Stomach (tissue), 9 donors: ENCODE results near the gene KIRREL3. TPM values are rescaled to one million over a fixed set of nuclear protein-coding genes. Genes with fewer than 3 reads are reported as not detected.

ENCODE experiments used
- DNase-seq, 2 donors: peaks; one replicate each; pipeline versions ENCODE4 v3.0.0 to v3.0.0-alpha.2; 2013 to 2019
- H3K27ac ChIP-seq, 5 donors: fragments of 200-600 bp in 4 of 5; sonication (generic) in 4 of 5; one replicate each; pipeline ENCODE4 v1.5.1; 2013 to 2019; ENCODE audit warnings: mild to moderate bottlenecking in 1 of 5, moderate library complexity in 1 of 5
- H3K27me3 ChIP-seq, 3 donors: fragments of 200-600 bp; sonication (generic); one replicate each; pipeline ENCODE4 v1.5.1; 2017 to 2019; ENCODE audit warnings: mixed run types in 1 of 3
- H3K36me3 ChIP-seq, 4 donors: fragments of 200-600 bp; sonication (generic); 1 replicate in 3 of 4; 2 replicates in 1 of 4; pipeline ENCODE4 v1.5.1; 2016 to 2019
- H3K4me1 ChIP-seq, 4 donors: fragments of 200-600 bp; sonication (generic); one replicate each; pipeline ENCODE4 v1.5.1; 2016 to 2019
- H3K4me3 ChIP-seq, 4 donors: fragments of 200-600 bp; sonication (generic) in 3 of 4; one replicate each; pipeline ENCODE4 v1.5.1; 2016 to 2019; ENCODE audit warnings: mild to moderate bottlenecking in 1 of 4
- H3K9me3 ChIP-seq, 4 donors: fragments of 200-600 bp; sonication (generic); one replicate each; pipeline ENCODE4 v1.5.1; 2016 to 2019
- EP300 ChIP-seq: sonication (generic); formaldehyde crosslinking; IDR thresholded peaks from one replicate; pipeline ENCODE4 v1.6.1; 2017; ENCODE audit warnings: antibody characterized with exemption
- POLR2A ChIP-seq, 4 donors: fragments of 450-650 bp; IDR thresholded peaks; one replicate each; pipeline ENCODE4 v1.6.1; 2016; ENCODE audit warnings: antibody characterized with exemption in 4 of 4, control low read depth in 2 of 4, mild to moderate bottlenecking in 1 of 4, moderate library complexity in 1 of 4
- POLR2AphosphoS5 ChIP-seq, 3 donors: sonication (generic); formaldehyde crosslinking; IDR thresholded peaks; one replicate each; pipeline ENCODE4 v1.6.1; 2016; ENCODE audit warnings: antibody characterized with exemption in 3 of 3
- WGBS, 5 donors: extraction: QIAGEN DNeasy Blood & Tissue Kit in 3 of 5; methylation state at CpG; one replicate each; pipeline versions ENCODE4 v1.1.5 to v1.1.7; 2013 to 2018; 5-methylcytosine and 5-hydroxymethylcytosine counted together
- intact Hi-C: fragments of 100-400 bp; cut with DNase I; formaldehyde crosslinking; loops from one replicate; pipeline ENCODE4 v1.15.1; 2023; ENCODE audit warnings: low total_unique reads
- polyA plus RNA-seq, 3 donors: library from polyadenylated mRNA; stranded (reverse); fragments of 200-250 nt; gene quantifications; one replicate each; pipeline ENCODE4 v1.2.3, GENCODE V29; 2013
- total RNA-seq, 5 donors: library from RNA; depleted of rRNA; stranded (reverse); fragments of >200 nt; gene quantifications; one replicate each; pipeline versions ENCODE4 v1.1.0 to v1.2.3, GENCODE V29; 2014 to 2016
- TF ChIP-seq, protein P1 (sequence below), 7 experiments: fragments of 450-650 bp in 4 of 7; fragments of 200-600 bp in 3 of 7; sonication (generic) in 3 of 7; IDR thresholded peaks; one replicate each; pipeline ENCODE4 v1.5.1; 2016 to 2019; ENCODE audit warnings: antibody characterized with exemption in 7 of 7, control low read depth in 2 of 7, mild to moderate bottlenecking in 1 of 7
- donor health status: healthy with polysubstance abuse.
- donor health status: Bipolar disorder and iron deficiency.
- donor health status: healthy.

Gene KIRREL3
- total and polyA plus RNA-seq, 8 donors, result 0.10 to 1.7 (median 0.38) TPM; not detected in 4

DNA sequence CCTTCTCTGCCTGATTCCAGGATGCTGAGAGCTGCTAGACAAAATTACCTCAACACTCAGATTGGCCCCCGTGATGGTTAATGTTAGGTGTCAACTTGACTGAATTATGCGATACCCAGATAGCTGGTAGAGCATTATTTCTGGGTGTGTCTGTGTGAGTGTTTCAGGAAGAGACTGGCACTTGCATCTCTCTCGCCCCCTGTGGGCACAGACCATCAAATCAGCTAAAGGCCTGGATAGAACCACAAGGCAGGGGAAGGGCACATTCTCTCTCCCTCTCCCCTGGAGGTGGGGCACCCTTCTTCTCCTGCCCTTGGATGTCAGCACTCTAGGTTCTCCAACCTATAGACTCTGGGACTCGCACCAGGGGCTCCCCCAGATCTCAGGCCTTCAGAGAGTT lies 79.7 kb downstream of the KIRREL3 start:
- 87 to 93% (median 90%) methylated on average over 4 of the region's 4 CpGs for WGBS, 5 donors
- intact Hi-C loops, result no loop called here
- TF ChIP-seq POLR2AphosphoS5 (IDR thresholded peaks at IDR 0.05), result no peak
- TF ChIP-seq EP300, result no peak
- TF ChIP-seq, protein P1, sequence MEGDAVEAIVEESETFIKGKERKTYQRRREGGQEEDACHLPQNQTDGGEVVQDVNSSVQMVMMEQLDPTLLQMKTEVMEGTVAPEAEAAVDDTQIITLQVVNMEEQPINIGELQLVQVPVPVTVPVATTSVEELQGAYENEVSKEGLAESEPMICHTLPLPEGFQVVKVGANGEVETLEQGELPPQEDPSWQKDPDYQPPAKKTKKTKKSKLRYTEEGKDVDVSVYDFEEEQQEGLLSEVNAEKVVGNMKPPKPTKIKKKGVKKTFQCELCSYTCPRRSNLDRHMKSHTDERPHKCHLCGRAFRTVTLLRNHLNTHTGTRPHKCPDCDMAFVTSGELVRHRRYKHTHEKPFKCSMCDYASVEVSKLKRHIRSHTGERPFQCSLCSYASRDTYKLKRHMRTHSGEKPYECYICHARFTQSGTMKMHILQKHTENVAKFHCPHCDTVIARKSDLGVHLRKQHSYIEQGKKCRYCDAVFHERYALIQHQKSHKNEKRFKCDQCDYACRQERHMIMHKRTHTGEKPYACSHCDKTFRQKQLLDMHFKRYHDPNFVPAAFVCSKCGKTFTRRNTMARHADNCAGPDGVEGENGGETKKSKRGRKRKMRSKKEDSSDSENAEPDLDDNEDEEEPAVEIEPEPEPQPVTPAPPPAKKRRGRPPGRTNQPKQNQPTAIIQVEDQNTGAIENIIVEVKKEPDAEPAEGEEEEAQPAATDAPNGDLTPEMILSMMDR (IDR thresholded peaks at IDR 0.05), result no peak
- no peak for TF ChIP-seq POLR2A (IDR thresholded peaks at IDR 0.05)

DNA sequence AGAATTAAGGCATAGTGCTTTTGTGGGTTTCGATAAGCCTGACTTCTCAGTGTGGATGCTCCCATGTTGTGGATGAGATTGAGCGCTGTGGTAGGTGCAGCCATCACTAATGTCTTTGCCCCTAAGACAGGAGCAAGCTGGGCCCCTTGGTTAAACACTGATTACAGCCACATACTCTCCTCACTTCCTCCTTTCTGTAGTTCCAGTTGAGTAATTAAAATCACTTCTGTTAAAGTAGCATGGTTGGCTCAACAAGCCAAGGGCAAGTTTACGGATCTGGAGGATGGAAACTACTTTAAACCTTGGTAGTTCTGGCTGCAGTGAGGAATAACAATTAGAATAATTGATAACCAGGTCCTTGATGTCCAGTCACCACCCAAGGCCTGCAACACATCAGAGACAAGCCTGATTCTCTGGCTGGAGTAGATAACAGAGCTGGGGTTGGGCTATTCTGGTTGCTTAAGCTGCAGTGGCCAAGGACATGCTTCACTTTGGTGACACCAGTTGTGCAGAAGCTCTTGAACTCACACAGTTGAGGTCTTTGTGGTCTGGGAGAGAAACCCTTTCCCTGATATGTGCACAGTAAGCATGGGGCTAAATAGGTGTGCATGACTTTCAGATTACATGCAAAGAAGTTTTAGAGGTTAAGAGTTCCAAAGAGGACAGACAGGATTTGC lies 81.3 kb downstream of the KIRREL3 start:
- H3K4me3 ChIP-seq, result no peak overlapping the region
- DNase-seq, result no peak
- no peaks in the 10 kb centered on the region for H3K36me3 ChIP-seq
- intact Hi-C loops, result no loop called here
- WGBS, 5 donors, result 80 to 86% (median 85%) methylated on average over 3 of the region's 3 CpGs
- TF ChIP-seq POLR2A (IDR thresholded peaks at IDR 0.05), result no peak
- no peak for TF ChIP-seq EP300
- no peak for TF ChIP-seq POLR2AphosphoS5 (IDR thresholded peaks at IDR 0.05)
- TF ChIP-seq, protein P1 (IDR thresholded peaks at IDR 0.05), result no peak
- H3K4me1 ChIP-seq, result no peaks in the 10 kb centered on the region
- H3K27ac ChIP-seq, result no peak overlapping the region
- no peaks in the 10 kb centered on the region for H3K27me3 ChIP-seq
- H3K9me3 ChIP-seq, result no peaks in the 10 kb centered on the region

More for the DNA sequence above, 79.7 kb downstream of the KIRREL3 start:
- Histone ChIP-seq H3K9me3 (no peaks in the 10 kb centered on the region), H3K27ac (no peak overlapping the region), H3K4me1 (no peaks in the 10 kb centered on the region), H3K36me3 (no peaks in the 10 kb centered on the region), H3K27me3 (peaks cover 0 to 3% (median 0%) of the 10 kb centered on the region in 3 donors), H3K4me3 (no peak overlapping the region)
- no peak for DNase-seq

DNA sequence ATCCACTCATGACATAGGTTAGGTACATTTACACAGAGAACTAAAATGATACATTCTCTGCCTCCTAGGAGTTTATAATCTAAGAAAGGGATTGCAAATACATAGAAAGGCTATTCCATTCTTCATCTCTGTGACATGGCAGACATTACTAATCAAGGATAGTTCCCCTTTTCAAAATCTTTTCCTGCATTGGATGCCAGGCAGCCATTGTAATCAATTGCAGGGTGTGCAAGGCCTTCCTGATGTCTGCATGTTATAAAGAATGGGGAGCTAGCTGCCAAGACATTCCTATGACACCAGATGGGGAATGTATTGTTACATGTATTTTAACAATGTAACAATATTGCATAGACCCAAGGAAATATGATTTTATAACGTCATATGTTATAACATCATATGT lies 82.0 kb downstream of the KIRREL3 start:
- 89 to 97% (median 92%) methylated on average over 1 of the region's 1 CpG for WGBS, 5 donors
- no peak for DNase-seq

GRCh38 chr11:126917531-126918204 lies 82.9 kb downstream of the KIRREL3 start:
- WGBS, 5 donors, result 66 to 81% (median 69%) methylated on average over 9 of the region's 9 CpGs

More for the DNA sequence above, 82.0 kb downstream of the KIRREL3 start:
- no peak for TF ChIP-seq POLR2AphosphoS5 (IDR thresholded peaks at IDR 0.05)
- no peak for TF ChIP-seq EP300
- no peak for TF ChIP-seq POLR2A (IDR thresholded peaks at IDR 0.05)
- TF ChIP-seq, protein P1 (IDR thresholded peaks at IDR 0.05), result no peak
- no peaks in the 10 kb centered on the region for H3K27me3 ChIP-seq
- no peak overlapping the region for H3K4me3 ChIP-seq
- H3K9me3 ChIP-seq, result no peaks in the 10 kb centered on the region
- no peak overlapping the region for H3K27ac ChIP-seq
- intact Hi-C loops, result no loop called here
- no peaks in the 10 kb centered on the region for H3K36me3 ChIP-seq
- no peaks in the 10 kb centered on the region for H3K4me1 ChIP-seq

More at GRCh38 chr11:126917531-126918204, 82.9 kb downstream of the KIRREL3 start:
- no peaks in the 10 kb centered on the region for H3K9me3 ChIP-seq
- H3K36me3 ChIP-seq, result no peaks in the 10 kb centered on the region
- DNase-seq, result no peak
- TF ChIP-seq POLR2AphosphoS5 (IDR thresholded peaks at IDR 0.05), result no peak
- no peak for TF ChIP-seq EP300
- no peaks in the 10 kb centered on the region for H3K27me3 ChIP-seq
- H3K4me3 ChIP-seq, result no peak overlapping the region
- intact Hi-C loops, result no loop called here
- H3K4me1 ChIP-seq, result no peaks in the 10 kb centered on the region
- H3K27ac ChIP-seq, result no peak overlapping the region
